ENCODE data around the gene ZSCAN23.

DNA sequence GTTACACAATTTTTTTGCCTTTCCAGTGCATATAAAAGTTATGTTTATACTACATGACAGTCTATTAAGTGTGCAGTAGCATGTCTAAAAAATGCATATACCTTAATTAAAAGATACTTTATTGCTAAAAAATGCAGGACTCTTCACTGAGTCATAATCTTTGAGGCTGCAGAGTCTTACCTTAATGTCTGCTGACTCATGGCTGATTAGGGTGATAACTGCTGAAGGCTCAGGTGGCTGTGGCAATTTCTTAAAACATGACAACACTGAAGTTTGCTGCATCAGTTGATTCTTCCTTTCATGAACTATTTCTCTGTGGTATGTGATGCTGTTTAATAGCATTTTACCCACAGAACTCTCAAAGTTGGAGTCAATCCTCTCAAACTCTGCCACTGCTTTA is 19.1 kb downstream of the ZSCAN23 start:
- no peak for TF ChIP-seq POLR2A (IDR thresholded peaks at IDR 0.05)
- TF ChIP-seq, protein P1, sequence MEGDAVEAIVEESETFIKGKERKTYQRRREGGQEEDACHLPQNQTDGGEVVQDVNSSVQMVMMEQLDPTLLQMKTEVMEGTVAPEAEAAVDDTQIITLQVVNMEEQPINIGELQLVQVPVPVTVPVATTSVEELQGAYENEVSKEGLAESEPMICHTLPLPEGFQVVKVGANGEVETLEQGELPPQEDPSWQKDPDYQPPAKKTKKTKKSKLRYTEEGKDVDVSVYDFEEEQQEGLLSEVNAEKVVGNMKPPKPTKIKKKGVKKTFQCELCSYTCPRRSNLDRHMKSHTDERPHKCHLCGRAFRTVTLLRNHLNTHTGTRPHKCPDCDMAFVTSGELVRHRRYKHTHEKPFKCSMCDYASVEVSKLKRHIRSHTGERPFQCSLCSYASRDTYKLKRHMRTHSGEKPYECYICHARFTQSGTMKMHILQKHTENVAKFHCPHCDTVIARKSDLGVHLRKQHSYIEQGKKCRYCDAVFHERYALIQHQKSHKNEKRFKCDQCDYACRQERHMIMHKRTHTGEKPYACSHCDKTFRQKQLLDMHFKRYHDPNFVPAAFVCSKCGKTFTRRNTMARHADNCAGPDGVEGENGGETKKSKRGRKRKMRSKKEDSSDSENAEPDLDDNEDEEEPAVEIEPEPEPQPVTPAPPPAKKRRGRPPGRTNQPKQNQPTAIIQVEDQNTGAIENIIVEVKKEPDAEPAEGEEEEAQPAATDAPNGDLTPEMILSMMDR (IDR thresholded peaks at IDR 0.05): no peak
- TF ChIP-seq POLR2AphosphoS5 (IDR thresholded peaks at IDR 0.05): no peak

All from prostate gland (tissue), 2 donors.